Activated CD4-positive, alpha-beta T cell treated with anti-CD3 and anti-CD28 coated beads, Interleukin-2, amount 10 ng/mL, durations not matched to agents 24 days and 14 days (primary cell): ENCODE measurements around the gene PEX16. TPM values are rescaled to one million over a fixed set of nuclear protein-coding genes. Genes with fewer than 3 reads are reported as not detected.

Experiments used
- DNase-seq: peaks from one replicate; pipeline ENCODE4 v3.0.0; 2022
- H3K27ac Mint-ChIP-seq: one replicate; pipeline ENCODE4 v1.8.0; 2022; ENCODE audit warnings: mild to moderate bottlenecking, mixed read lengths
- H3K27me3 Mint-ChIP-seq: one replicate; pipeline ENCODE4 v1.8.0; 2022; ENCODE audit warnings: mixed read lengths
- H3K36me3 Mint-ChIP-seq: one replicate; pipeline ENCODE4 v1.8.0; 2022; ENCODE audit warnings: low read depth, mild to moderate bottlenecking, mixed read lengths
- H3K4me1 Mint-ChIP-seq: one replicate; pipeline ENCODE4 v1.8.0; 2021; ENCODE audit warnings: mixed read lengths
- H3K4me3 Mint-ChIP-seq: one replicate; pipeline ENCODE4 v1.8.0; 2022; ENCODE audit warnings: mild to moderate bottlenecking, moderate library complexity, mixed read lengths
- H3K9me3 Mint-ChIP-seq: one replicate; pipeline ENCODE4 v1.8.0; 2021; ENCODE audit warnings: mixed read lengths
- intact Hi-C: fragments of 100-400 bp; cut with micrococcal nuclease; formaldehyde crosslinking; loops from one replicate; pipeline ENCODE4 v1.15.1; 2023
- total RNA-seq: library from RNA; stranded (reverse); gene quantifications from 2 replicates; pipeline ENCODE4 v1.2.3, GENCODE V29; 2022

The PEX16 gene
- total RNA-seq, 1 donor from 2014 or later, result 31.3 TPM

DNA sequence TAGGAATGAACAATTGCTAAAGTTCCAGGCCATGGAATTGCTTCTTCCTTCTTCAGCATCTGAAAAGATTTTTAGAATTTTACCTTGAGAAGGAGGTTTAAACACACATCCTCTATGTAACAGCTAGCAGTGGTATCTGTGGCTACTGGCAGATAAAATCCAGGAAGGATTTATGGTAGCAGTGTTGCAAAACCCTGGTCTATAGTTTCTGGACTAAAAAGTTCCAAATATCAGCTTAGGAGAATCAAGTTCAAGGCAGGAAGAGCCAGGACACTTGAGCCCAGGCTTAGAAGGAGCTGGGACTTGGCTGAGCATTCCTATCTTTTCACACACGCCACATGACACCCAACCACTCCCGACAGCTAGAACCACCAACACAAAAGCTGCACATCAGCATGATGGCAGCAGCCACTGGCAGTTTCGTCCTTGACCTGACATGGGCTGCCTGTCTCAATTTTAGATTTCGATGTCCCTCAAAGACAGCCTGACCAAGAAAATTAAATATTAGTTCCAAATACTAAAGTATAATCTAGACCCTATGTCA, 18.9 kb upstream of the PEX16 start:
- peaks cover under 1% of the 10 kb centered on the region for H3K4me1 Mint-ChIP-seq
- DNase-seq, result no peak
- H3K27ac Mint-ChIP-seq, result no peak overlapping the region
- no peaks in the 10 kb centered on the region for H3K9me3 Mint-ChIP-seq
- intact Hi-C loops, result no loop called here
- no peaks in the 10 kb centered on the region for H3K27me3 Mint-ChIP-seq
- H3K36me3 Mint-ChIP-seq, result peaks cover 16% of the 10 kb centered on the region
- no peak overlapping the region for H3K4me3 Mint-ChIP-seq

DNA sequence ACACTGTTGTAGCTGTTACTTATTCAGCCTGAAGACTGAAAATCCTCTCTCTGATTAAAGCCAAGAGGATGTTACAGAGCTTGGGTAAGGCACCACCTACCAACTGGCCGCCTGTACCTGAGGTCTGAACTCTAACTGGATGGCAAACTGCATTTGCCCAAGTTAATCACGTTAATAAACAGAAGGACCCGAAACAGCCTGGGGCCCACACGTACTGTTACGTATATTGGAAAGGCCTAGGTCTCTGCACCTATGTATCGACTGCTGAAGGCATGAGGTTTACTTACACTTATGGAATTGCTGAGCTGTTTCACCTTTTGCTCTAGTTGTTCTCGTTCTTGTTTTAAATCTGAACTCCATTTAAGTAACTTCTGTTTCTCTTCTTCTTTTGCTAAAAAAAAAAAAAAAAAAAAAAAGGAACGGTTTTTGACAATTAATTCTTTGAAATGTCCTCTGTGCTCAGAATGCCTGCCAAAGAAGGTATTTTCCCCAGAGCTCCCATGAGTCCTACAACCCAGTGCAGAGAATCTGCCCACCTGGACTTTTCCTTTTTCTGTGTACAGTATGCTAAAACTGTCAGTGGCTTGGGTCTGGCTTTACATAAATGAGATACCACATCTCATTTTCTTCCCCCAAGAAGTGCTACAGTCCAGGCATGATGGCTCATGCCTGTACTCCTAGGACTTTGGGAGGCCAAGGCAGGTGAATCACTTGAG, 17.8 kb upstream of the PEX16 start:
- Mint-ChIP-seq H3K36me3 (peaks cover 18% of the 10 kb centered on the region), H3K4me3 (no peak overlapping the region), H3K4me1 (peaks cover 6% of the 10 kb centered on the region), H3K27me3 (no peaks in the 10 kb centered on the region), H3K9me3 (no peaks in the 10 kb centered on the region), H3K27ac (no peak overlapping the region)
- DNase-seq, result no peak
- intact Hi-C loops, result no loop called here

DNA sequence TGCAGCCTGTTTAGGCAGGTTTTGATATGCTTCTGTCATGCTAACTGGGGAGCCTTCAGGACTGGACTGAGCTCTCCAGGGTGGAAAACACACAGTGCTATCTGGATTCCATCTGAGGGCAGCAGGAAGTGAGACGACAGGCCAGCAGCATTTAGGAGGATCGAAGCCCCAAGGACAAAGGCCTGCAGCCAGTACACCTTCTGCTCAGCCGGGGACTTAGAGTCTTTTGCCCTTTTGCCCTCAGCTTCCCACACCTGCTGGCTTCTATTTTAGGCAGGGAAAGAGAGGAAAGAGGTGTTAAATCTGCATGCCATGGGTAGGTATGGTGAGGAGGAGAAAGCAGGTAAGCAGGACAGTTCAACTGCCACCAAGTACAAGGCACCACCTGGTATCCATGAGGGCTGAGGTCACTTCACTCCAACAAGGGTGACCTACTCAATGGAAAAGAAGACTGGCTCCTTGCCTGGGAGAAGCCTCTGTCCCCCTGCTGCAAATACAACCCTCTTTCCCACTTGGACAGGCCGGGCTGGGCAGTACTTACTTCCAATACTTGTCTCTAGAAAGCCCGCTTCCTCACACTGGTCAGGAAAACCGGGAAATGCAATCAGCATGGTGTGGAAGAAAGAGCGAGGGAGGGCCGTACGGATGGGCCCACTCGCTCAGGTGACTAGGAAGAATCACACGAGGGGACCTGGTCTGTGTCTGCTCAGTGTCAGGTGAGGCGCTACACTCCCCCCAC, 17.1 kb upstream of the PEX16 start:
- DNase-seq, result no peak
- intact Hi-C loops, result no loop called here
- no peak overlapping the region for H3K4me3 Mint-ChIP-seq
- no peaks in the 10 kb centered on the region for H3K9me3 Mint-ChIP-seq
- no peaks in the 10 kb centered on the region for H3K27me3 Mint-ChIP-seq
- H3K27ac Mint-ChIP-seq, result no peak overlapping the region
- H3K4me1 Mint-ChIP-seq, result peaks cover 14% of the 10 kb centered on the region
- H3K36me3 Mint-ChIP-seq, result peaks cover 18% of the 10 kb centered on the region

DNA sequence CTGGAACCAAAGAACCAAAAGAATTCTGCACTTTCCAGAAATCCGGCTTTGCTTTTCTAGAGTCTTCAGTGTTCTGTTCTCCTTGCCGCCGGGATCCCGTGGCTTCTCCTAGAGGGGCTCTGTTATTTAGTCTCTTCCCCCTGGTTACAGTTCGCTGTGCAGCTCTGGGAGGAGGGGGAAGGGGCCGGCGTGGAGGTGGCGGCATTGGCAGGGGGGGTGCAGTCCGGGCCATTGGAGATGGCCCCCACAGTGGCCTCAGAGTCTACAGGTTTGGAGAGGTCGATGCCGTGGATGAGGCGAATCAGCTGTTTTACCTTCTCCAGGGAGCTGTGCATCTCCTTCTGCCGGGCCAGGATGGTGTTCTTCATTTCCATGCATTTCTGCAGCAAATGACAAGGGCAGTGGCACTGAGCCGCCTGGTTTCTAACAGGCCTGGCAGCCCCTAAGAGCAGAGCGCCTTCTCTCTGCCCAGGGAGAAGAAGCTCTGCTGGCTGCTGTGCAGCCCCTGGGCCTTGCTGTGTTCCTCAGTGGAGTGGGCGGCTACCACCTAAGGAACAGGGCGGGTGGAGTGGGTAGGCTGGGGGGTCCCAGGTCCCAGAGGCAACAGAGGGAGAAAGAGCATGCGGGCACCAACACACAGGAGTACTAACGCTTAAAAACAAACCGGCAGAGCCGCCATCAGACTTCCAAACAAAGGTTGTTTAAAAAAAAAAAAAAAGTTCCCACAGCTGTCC, 16.3 kb upstream of the PEX16 start:
- Mint-ChIP-seq H3K27me3 (no peaks in the 10 kb centered on the region), H3K36me3 (peaks cover 18% of the 10 kb centered on the region), H3K27ac (no peak overlapping the region), H3K4me3 (no peak overlapping the region), H3K4me1 (peaks cover 14% of the 10 kb centered on the region), H3K9me3 (no peaks in the 10 kb centered on the region)
- DNase-seq, result no peak
- intact Hi-C loops, result no loop called here

DNA sequence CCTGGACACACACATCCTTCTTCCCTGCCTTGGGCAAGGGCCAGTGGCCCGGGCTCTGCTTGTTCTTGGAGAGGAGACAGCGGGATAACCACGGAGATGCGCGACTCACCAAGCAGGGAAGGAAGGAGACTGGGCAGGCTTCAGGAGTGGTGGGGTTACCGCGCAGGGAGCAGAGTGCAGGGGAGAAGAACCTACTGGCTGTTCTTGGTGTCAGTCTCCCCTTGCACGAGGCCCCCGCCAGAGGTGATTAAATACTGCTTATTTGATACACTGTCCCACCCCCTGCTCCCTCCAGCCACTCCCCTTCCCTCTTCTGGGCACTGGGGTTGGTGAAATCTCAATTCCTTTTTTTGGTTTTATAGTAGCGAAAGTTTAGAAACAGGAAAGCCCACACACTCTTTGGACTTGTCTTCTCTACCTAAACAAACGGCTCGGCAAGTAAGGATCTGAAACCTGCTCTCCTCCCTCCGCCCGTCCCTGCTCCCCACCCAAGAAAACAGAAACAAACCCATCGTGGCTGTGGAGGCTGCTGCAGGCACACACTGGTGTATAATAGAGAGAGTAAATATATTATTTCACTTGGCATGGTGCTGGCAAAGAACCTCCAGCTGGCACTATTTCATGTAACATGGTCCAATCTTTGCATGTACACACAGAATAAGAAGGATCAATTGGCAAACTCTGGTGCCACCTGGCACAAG, 15.6 kb upstream of the PEX16 start:
- Mint-ChIP-seq H3K36me3 (peaks cover 18% of the 10 kb centered on the region), H3K4me1 (peaks cover 14% of the 10 kb centered on the region), H3K4me3 (no peak overlapping the region), H3K27ac (no peak overlapping the region), H3K9me3 (no peaks in the 10 kb centered on the region), H3K27me3 (no peaks in the 10 kb centered on the region)
- intact Hi-C loops, result no loop called here
- no peak for DNase-seq

DNA sequence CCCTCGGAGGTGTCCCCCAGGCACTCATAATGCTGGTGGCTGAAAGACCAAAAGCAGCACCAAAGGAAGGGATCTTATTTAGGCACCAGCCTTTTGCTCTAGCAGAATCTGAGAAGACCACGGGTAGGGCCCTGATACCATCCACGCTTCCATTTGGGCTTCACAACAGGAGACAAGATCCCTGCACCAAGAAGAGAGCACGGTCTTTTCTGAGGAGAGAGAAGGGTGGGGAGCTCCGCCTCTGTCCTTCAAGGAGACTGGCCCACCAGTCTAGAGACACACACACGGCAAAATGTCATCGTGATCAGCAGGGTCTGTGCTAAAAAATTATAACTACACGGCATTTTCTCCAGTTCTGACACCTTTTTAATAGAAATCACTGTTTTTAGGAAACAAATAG, 14.5 kb upstream of the PEX16 start:
- DNase-seq, result no peak
- Mint-ChIP-seq H3K4me3 (no peak overlapping the region), H3K36me3 (peaks cover 18% of the 10 kb centered on the region), H3K27ac (no peak overlapping the region), H3K4me1 (peaks cover 15% of the 10 kb centered on the region), H3K27me3 (no peaks in the 10 kb centered on the region), H3K9me3 (no peaks in the 10 kb centered on the region)
- intact Hi-C loops, result no loop called here

DNA sequence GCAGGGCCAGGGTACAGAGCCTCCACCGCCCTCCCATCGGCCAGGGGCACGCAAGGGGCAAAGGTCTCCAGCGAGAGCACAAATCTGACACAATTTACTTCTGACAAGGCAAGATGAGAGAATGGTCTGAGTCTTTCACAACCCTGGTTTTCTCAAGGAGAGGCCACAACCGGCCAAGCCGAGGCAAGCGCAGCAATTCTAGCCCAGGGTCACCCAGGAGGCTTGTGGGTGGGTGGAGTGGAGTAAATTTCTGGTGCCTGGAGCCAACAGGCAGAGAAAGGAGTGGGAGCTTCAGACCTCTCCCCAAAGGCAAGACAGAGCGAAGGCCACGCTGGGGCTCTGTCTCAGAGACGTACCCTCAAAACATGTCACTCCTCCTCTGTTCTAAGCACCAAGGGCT, 14.1 kb upstream of the PEX16 start:
- Mint-ChIP-seq H3K4me3 (no peak overlapping the region), H3K36me3 (peaks cover 15% of the 10 kb centered on the region), H3K9me3 (no peaks in the 10 kb centered on the region), H3K4me1 (peaks cover 15% of the 10 kb centered on the region), H3K27ac (no peak overlapping the region), H3K27me3 (no peaks in the 10 kb centered on the region)
- intact Hi-C loops, result no loop called here
- no peak for DNase-seq

DNA sequence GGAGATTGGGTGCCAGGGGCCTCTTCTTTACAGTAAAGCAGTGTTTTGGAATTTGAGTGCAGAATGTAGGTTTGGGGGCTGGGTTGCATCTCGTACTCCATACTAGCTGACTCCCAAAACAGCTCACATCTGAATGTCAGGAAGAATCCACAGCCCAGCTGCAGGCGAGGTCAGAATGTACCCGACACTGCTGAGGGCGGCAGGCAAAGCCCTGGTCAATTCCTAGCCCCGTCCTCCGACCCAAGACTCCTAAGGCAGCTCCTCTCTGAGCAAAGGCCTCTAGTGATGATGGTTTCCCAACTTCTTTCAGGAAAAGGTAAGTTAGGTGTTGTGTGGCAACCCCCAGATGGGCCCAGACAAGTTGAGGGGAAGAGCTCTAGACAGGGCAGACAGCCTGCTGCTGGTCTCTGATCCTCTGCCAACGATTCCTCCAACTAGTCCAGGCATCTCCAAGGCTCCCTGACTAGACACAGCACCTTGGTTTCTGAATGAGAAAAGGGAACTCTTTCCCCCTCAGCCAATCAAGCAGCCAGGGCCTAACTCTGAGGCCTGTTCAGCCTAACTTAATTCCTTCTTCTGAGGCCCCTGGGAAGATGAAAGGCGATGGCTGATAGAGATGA, 13.4 kb upstream of the PEX16 start:
- H3K9me3 Mint-ChIP-seq, result no peaks in the 10 kb centered on the region
- DNase-seq, result no peak
- no peaks in the 10 kb centered on the region for H3K27me3 Mint-ChIP-seq
- H3K36me3 Mint-ChIP-seq, result peaks cover 14% of the 10 kb centered on the region
- H3K27ac Mint-ChIP-seq, result no peak overlapping the region
- H3K4me3 Mint-ChIP-seq, result no peak overlapping the region
- peaks cover 15% of the 10 kb centered on the region for H3K4me1 Mint-ChIP-seq
- intact Hi-C loops, result no loop called here

DNA sequence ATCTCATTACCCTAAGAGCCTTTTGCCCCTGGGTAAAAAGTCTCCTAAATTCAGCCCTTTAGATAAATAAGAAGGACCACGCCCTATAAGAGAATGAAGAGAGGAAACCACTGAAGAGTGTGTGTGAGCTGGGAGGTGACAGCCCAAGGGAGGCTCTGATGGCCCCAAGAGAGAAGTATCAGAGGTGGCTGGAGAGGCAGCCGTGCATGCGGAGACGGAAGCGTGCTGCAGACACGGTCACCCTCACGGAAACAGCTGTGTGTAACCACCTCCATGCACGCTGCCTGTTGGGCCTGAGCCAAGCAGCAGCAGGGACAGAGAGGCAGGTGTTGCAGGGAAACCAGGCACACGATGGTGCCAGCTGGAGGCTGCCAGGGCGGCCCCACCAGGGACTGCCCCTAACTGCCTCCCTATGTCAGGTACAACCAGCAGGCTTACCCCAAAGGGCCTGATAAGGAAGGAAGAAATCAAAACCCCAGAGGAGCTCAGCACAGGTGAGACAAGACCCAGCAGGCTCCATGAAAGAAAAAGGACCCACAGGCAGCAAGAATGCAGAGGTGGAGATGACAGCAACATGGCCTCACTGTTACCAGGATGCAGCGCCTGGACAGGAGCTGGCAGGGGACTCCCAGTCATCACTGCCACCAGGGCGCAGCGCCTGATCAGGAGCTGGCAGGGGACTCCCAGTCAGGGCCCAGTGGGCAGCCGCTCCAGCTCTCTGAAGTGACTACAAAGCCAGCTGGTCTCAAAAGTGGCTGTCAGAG, 12.5 kb upstream of the PEX16 start:
- Mint-ChIP-seq H3K4me1 (peaks cover 15% of the 10 kb centered on the region), H3K4me3 (peak overlapping the region; percentile 36), H3K27ac (peak overlapping the region; percentile 34), H3K36me3 (peaks cover 14% of the 10 kb centered on the region), H3K27me3 (peaks cover 1% of the 10 kb centered on the region), H3K9me3 (no peaks in the 10 kb centered on the region)
- intact Hi-C loops, result no loop called here
- peak; percentile 78 for DNase-seq

DNA sequence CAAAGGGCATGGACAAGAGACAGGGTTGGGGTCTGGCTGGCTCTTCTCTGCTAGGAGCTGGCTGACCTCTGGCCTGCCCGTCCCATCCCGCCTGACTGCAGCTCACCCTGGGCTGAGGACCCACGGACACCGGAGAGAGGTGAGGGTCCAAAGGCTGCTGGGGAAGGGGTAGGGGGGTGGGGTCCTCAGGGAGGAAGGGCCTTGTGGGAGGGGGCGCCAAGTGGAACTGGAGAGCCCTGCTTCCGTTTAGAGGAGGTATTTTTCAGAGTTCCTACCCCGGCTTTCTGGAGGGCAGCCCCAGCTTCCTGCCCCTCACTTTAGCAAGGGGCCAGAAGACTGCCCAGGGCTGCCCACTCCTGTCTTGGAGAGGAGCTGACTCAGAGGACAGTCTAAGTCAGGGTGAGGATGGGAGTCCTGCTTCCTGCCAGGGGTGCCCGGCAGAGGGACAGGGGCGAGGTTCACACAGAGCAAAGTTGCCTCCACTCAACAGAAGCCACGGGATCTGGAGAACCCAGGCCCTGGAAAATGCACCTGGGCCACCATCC, 11.9 kb upstream of the PEX16 start:
- intact Hi-C loops, result no loop called here
- no peaks in the 10 kb centered on the region for H3K9me3 Mint-ChIP-seq
- peaks cover 8% of the 10 kb centered on the region for H3K36me3 Mint-ChIP-seq
- H3K27ac Mint-ChIP-seq, result peak overlapping the region; percentile 34
- peaks cover 5% of the 10 kb centered on the region for H3K27me3 Mint-ChIP-seq
- DNase-seq, result no peak
- H3K4me3 Mint-ChIP-seq, result peak overlapping the region; percentile 36
- peaks cover 15% of the 10 kb centered on the region for H3K4me1 Mint-ChIP-seq

DNA sequence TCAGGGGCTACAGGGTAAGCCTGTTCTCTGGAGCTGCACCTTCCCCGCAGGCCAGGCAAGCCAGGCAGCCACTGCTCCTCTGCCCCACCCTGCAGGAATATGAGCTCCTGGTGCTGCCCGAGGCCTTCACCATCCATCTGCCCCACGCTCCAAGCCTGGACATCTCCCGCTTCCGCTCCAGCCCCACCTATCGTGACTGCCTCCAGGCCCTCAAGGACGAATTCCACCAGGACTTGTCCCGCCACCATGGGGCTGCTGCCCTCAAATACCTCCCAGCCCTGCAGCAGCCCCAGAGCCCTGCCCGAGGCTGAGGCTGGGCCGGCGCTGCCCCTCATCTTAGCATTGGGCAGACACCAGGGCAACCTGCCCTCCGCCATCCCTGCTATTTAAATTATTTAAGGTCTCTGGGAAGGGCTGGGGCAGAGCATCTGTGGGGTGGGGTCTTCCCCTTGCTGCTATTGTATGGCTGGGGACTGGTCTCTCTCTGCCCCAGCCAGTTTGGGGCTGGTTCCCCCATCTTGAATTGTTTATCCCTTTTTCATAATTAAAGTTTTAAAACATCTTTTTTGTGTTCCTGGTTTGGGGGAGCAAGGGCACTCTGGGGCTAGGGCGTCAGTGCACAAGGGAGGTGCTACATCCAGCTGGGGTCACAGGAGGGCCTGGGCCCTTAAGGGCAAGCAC, 11.0 kb upstream of the PEX16 start:
- Mint-ChIP-seq H3K4me1 (peaks cover 15% of the 10 kb centered on the region), H3K36me3 (peaks cover 7% of the 10 kb centered on the region), H3K4me3 (no peak overlapping the region), H3K9me3 (no peaks in the 10 kb centered on the region), H3K27me3 (peaks cover 12% of the 10 kb centered on the region), H3K27ac (peak overlapping the region; percentile 34)
- intact Hi-C loops, result no loop called here
- DNase-seq, result no peak
